SU-DHL-6 (cell line): Measurements from ENCODE around the gene VPS13D.

Source experiments
- H2AFZ ChIP-seq: fragments of 200-600 bp; sonication (generic); 2 replicates; pipeline ENCODE4 v1.6.1; 2014; ENCODE audit warnings: low read depth, mild to moderate bottlenecking, moderate library complexity, mixed read lengths, antibody characterized with exemption, low read length; ENCODE audit not compliant: severe bottlenecking
- H3F3A ChIP-seq: fragments of 200-600 bp; shearing (Covaris generic); 2 replicates; pipeline ENCODE4 v1.6.0; 2016; ENCODE audit warnings: antibody characterized with exemption, mild to moderate bottlenecking; ENCODE audit not compliant: insufficient read depth
- H3K27ac ChIP-seq: fragments of 200-600 bp; sonication (generic); 2 replicates; pipeline ENCODE4 v1.5.1; 2016; ENCODE audit warnings: low read depth, mild to moderate bottlenecking, low read length, moderate library complexity, mixed read lengths
- H3K27me3 ChIP-seq: fragments of 200-600 bp; sonication (generic), shearing (Covaris generic); 2 replicates; pipeline ENCODE4 v1.6.0; 2014; ENCODE audit warnings: mild to moderate bottlenecking, low read length
- H3K36me3 ChIP-seq: fragments of 200-600 bp; sonication (generic); 2 replicates; pipeline ENCODE4 v1.6.1; 2014; ENCODE audit warnings: mild to moderate bottlenecking, low read length, mixed read lengths
- H3K4me2 ChIP-seq: fragments of 300-600, 200-600 bp; shearing (Covaris generic), sonication (generic); 2 replicates; pipeline ENCODE4 v1.6.0; 2014; ENCODE audit warnings: low read length, low read depth, mild to moderate bottlenecking; ENCODE audit not compliant: poor library complexity, severe bottlenecking
- H3K4me3 ChIP-seq: fragments of 200-600 bp; sonication (generic); 2 replicates; pipeline ENCODE4 v1.5.1; 2014; ENCODE audit warnings: antibody characterized with exemption, low read length, mild to moderate bottlenecking, mixed read lengths; ENCODE audit not compliant: insufficient read depth, poor library complexity, severe bottlenecking
- H3K79me2 ChIP-seq: fragments of 200-600 bp; sonication (generic); 2 replicates; pipeline ENCODE4 v1.6.1; 2014; ENCODE audit warnings: mild to moderate bottlenecking, low read length, moderate library complexity; ENCODE audit not compliant: insufficient read depth
- H3K9ac ChIP-seq: fragments of 200-600 bp; sonication (generic); 2 replicates; pipeline ENCODE4 v1.7.0; 2014; ENCODE audit warnings: mild to moderate bottlenecking, low read length
- H3K9me2 ChIP-seq: fragments of 200-600 bp; sonication (generic); replicated peaks from 2 replicates; pipeline ENCODE4 v1.6.1; 2014; ENCODE audit warnings: low read length; ENCODE audit not compliant: insufficient read depth
- H3K9me3 ChIP-seq: fragments of 200-600 bp; sonication (generic); 2 replicates; pipeline ENCODE4 v1.6.1; 2014; ENCODE audit warnings: low read length, mixed read lengths; ENCODE audit not compliant: insufficient read depth
- H4K20me1 ChIP-seq: fragments of 200-600 bp; sonication (generic); 2 replicates; pipeline ENCODE4 v1.6.1; 2014; ENCODE audit warnings: low read depth, mild to moderate bottlenecking, antibody characterized with exemption, low read length, moderate library complexity, mixed read lengths
- EZH2phosphoT487 ChIP-seq: fragments of 200-600 bp; sonication (generic), shearing (Covaris generic); conservative IDR thresholded peaks from 2 replicates; pipeline ENCODE4 v1.6.1; 2018; ENCODE audit warnings: mild to moderate bottlenecking, antibody characterized with exemption, low read length, moderate library complexity, mixed read lengths
- TF ChIP-seq, protein P1 (sequence below): fragments of 200-600 bp; sonication (generic); IDR thresholded peaks from one replicate; pipeline ENCODE4 v1.5.1; 2017; ENCODE audit warnings: antibody characterized with exemption, mild to moderate bottlenecking, low read length, moderate library complexity; ENCODE audit not compliant: insufficient read depth, poor library complexity, severe bottlenecking

VPS13D gene

DNA sequence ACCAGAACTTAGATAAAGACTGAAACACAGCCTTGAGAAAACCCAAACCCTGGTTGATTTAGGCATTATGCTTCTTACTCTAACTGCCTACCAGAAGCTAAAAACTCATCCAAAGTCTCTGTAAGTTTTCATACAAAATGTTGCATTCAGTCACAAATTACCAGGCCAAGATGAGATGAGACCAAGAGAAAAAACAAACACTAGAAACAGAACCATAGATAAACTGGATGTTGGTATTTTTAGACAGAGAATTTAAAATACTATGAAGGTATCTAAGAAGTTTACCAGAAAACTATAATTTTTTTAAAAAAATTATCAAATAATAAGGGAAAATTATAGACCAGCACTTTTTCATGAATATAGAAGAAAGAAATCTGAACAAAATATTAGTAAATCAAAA lies 180.5 kb downstream of the VPS13D start:
- Histone ChIP-seq H3K36me3 (no peaks in the 10 kb centered on the region), H3K79me2 (no peaks in the 10 kb centered on the region), H3K9ac (no peak overlapping the region), H3K27me3 (no peaks in the 10 kb centered on the region), H3K9me3 (no peaks in the 10 kb centered on the region), H3K4me2 (no peak overlapping the region), H4K20me1 (no peaks in the 10 kb centered on the region), H2AFZ (no peak overlapping the region), H3K27ac (no peak overlapping the region), H3K9me2 (no peaks in the 10 kb centered on the region), H3F3A (no peaks in the 10 kb centered on the region), H3K4me3 (no peak overlapping the region)
- no peak for TF ChIP-seq EZH2phosphoT487
- TF ChIP-seq, protein P1, sequence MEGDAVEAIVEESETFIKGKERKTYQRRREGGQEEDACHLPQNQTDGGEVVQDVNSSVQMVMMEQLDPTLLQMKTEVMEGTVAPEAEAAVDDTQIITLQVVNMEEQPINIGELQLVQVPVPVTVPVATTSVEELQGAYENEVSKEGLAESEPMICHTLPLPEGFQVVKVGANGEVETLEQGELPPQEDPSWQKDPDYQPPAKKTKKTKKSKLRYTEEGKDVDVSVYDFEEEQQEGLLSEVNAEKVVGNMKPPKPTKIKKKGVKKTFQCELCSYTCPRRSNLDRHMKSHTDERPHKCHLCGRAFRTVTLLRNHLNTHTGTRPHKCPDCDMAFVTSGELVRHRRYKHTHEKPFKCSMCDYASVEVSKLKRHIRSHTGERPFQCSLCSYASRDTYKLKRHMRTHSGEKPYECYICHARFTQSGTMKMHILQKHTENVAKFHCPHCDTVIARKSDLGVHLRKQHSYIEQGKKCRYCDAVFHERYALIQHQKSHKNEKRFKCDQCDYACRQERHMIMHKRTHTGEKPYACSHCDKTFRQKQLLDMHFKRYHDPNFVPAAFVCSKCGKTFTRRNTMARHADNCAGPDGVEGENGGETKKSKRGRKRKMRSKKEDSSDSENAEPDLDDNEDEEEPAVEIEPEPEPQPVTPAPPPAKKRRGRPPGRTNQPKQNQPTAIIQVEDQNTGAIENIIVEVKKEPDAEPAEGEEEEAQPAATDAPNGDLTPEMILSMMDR, result no peak

DNA sequence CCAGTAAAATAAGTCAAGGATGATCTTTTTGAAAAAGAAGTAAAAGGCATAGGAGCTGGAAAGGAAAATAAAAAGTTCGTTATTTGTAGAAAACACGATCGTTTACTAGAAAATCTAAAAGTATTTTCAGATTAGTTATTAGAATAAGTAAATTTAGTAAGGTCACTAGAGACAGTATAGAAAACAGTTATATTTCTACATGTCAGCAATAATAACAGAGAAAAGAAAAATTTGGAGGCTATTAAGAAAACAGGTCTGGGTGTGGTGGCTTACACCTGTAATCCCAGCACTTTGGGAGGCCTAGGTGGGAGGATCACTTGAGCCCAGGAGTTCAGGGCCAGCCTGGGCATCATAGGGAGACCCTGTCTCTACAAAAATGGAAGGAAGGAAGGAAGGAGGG lies 181.3 kb downstream of the VPS13D start:
- Histone ChIP-seq H3K9ac (no peak overlapping the region), H2AFZ (no peak overlapping the region), H3K9me3 (no peaks in the 10 kb centered on the region), H3K36me3 (no peaks in the 10 kb centered on the region), H3K27me3 (no peaks in the 10 kb centered on the region), H3K27ac (no peak overlapping the region), H3K4me3 (no peak overlapping the region), H3F3A (no peaks in the 10 kb centered on the region), H3K4me2 (no peak overlapping the region), H3K9me2 (no peaks in the 10 kb centered on the region), H3K79me2 (no peaks in the 10 kb centered on the region), H4K20me1 (no peaks in the 10 kb centered on the region)
- TF ChIP-seq, protein P1, result no peak
- TF ChIP-seq EZH2phosphoT487, result no peak

DNA sequence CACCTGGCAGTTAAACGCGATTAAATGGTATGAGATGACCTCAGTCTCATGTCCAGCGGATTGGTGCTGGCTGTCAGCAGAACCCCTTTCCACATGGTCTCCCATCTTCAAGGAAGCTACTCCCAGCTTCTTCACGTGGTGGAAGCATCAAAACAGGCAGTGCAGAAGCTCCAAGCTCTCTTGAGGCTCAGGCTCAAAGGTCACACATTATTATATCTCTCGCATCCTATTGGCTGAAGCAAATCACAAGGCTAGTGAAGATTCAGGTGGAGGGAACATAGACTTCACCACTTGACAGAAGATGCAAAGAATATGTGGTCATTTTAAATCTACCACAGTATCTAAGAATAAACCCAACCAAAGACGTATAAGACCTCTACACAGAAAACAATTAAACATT lies 181.9 kb downstream of the VPS13D start:
- Histone ChIP-seq H2AFZ (no peak overlapping the region), H3K9ac (no peak overlapping the region), H3K27ac (no peak overlapping the region), H3K4me2 (no peak overlapping the region), H3K9me3 (no peaks in the 10 kb centered on the region), H4K20me1 (no peaks in the 10 kb centered on the region), H3K4me3 (no peak overlapping the region), H3K36me3 (no peaks in the 10 kb centered on the region), H3K27me3 (no peaks in the 10 kb centered on the region), H3F3A (no peaks in the 10 kb centered on the region), H3K79me2 (no peaks in the 10 kb centered on the region), H3K9me2 (no peaks in the 10 kb centered on the region)
- no peak for TF ChIP-seq EZH2phosphoT487
- TF ChIP-seq, protein P1, result no peak
